Lower lobe of right lung (tissue), 2 donors: ENCODE measurements around the gene DDX25. TPM values are rescaled to one million over a fixed set of nuclear protein-coding genes. Genes with fewer than 3 reads are reported as not detected.

ENCODE experiments used
- ATAC-seq, 2 donors: fragments of 200-7000 bp; cut with Tn5 transposase; one replicate each; pipeline ENCODE4 v1.9.1; 2020 to 2022; ENCODE audit warnings: mild to moderate bottlenecking in 2 of 2, moderate library complexity in 2 of 2
- DNase-seq: peaks from one replicate; pipeline ENCODE4 v3.0.0-alpha.2; 2020
- H3K27ac ChIP-seq: fragments of 200-600 bp; one replicate; pipeline ENCODE4 v1.8.0; 2022
- H3K27me3 ChIP-seq: fragments of 200-600 bp; one replicate; pipeline ENCODE4 v1.8.0; 2022; ENCODE audit warnings: low read depth
- H3K36me3 ChIP-seq: fragments of 200-600 bp; one replicate; pipeline ENCODE4 v1.8.0; 2022; ENCODE audit warnings: mild to moderate bottlenecking
- H3K4me1 ChIP-seq: fragments of 200-600 bp; one replicate; pipeline ENCODE4 v1.8.0; 2022
- H3K4me3 ChIP-seq: fragments of 200-600 bp; one replicate; pipeline ENCODE4 v1.8.0; 2022; ENCODE audit warnings: mild to moderate bottlenecking
- H3K9me3 ChIP-seq: fragments of 200-600 bp; one replicate; pipeline ENCODE4 v1.8.0; 2022
- intact Hi-C: fragments of 100-400 bp; cut with DNase I; formaldehyde crosslinking; loops from one replicate; pipeline ENCODE4 v1.11.0; 2022
- total RNA-seq: library from RNA; stranded (reverse); fragmentation: NEBNext Ultra II Directional; extraction: Animal tissue kit (Norgen Biotek cat#: 25700); gene quantifications from one replicate; pipeline ENCODE4 v1.2.1, GENCODE V29; 2021
- TF ChIP-seq, protein P1 (sequence below): fragments of 200-600 bp; IDR thresholded peaks from one replicate; pipeline ENCODE4 v1.8.0; 2022; ENCODE audit warnings: antibody characterized with exemption, mild to moderate bottlenecking
- donor health status: DM: no; HTN: yes; CAD: no; lungs with severe emphysema.

Gene DDX25
- total RNA-seq, 1 donor from 2014 or later, result not detected

DNA sequence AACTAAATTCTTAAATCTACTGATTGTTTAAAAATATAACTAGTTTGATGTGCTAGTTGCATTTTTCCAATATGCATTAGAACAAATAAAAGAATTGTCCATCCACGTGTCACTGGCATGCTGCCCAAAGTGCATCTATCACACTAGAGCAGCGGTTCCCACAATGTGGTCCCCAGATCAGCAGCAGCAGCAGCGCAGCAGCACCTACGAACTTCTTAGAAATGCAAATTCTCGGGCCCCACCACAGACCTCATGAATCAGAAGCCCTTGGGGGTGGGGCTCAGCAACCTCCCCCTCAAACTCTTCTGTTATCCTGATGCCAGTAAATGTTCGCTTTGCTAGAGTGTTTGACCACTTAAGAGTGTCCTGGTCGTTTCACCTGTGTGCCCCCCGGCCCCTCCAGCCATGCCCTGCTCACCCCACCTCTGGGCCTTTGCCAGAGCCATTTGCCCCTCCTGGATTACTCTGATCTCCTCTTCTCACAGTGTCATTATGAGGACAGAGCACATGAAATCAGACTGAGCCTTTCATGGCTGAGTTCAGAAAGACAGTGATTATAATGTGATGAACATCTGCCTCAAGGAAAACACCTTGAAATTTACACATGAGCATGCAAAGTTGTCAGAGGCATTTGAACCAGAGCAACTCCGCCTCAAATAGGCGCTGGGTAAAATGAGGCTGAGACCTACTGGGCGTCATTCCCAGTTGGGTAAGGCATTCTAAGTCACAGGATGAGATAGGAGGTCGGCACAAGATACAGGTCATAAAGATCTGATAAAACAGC lies 28.9 kb downstream of the DDX25 start:
- intact Hi-C loops, result no loop called here
- no peak for DNase-seq

DNA sequence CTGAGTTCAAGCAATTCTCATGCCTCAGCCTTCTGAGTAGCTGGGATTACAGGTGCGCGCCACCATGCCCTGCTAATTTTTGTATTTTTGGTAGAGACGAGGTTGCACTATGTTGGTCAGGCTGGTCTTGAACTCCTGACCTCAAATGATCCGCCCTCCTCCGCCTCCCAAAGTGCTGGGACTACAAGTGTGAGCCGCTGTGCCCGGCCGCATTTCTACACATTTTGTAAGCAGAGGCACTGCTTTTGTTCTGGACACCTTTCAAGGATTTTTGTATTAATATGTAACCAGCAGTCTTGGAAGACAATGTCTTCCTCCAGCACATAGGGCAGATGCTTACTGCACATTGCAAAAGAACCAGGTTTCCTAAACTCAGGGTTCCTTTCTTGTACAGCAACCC lies 30.2 kb downstream of the DDX25 start:
- Histone ChIP-seq H3K4me1 (no peaks in the 10 kb centered on the region), H3K27me3 (no peaks in the 10 kb centered on the region), H3K36me3 (no peaks in the 10 kb centered on the region), H3K27ac (no peak overlapping the region), H3K4me3 (no peak overlapping the region), H3K9me3 (no peaks in the 10 kb centered on the region)
- no peak for DNase-seq
- ATAC-seq, result no peak
- TF ChIP-seq, protein P1, sequence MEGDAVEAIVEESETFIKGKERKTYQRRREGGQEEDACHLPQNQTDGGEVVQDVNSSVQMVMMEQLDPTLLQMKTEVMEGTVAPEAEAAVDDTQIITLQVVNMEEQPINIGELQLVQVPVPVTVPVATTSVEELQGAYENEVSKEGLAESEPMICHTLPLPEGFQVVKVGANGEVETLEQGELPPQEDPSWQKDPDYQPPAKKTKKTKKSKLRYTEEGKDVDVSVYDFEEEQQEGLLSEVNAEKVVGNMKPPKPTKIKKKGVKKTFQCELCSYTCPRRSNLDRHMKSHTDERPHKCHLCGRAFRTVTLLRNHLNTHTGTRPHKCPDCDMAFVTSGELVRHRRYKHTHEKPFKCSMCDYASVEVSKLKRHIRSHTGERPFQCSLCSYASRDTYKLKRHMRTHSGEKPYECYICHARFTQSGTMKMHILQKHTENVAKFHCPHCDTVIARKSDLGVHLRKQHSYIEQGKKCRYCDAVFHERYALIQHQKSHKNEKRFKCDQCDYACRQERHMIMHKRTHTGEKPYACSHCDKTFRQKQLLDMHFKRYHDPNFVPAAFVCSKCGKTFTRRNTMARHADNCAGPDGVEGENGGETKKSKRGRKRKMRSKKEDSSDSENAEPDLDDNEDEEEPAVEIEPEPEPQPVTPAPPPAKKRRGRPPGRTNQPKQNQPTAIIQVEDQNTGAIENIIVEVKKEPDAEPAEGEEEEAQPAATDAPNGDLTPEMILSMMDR, result no peak
- intact Hi-C loops, result no loop called here

More for the DNA sequence above, 28.9 kb downstream of the DDX25 start:
- Histone ChIP-seq H3K4me1 (no peaks in the 10 kb centered on the region), H3K4me3 (no peak overlapping the region), H3K27me3 (no peaks in the 10 kb centered on the region), H3K36me3 (no peaks in the 10 kb centered on the region), H3K27ac (no peak overlapping the region), H3K9me3 (no peaks in the 10 kb centered on the region)
- no peak for ATAC-seq
- TF ChIP-seq, protein P1, result no peak

GRCh38 chr11:125935056-125935455 lies 30.7 kb downstream of the DDX25 start:
- ATAC-seq (no peak), DNase-seq (no peak)
- Histone ChIP-seq H3K36me3 (no peaks in the 10 kb centered on the region), H3K4me1 (no peaks in the 10 kb centered on the region), H3K4me3 (no peak overlapping the region), H3K9me3 (no peaks in the 10 kb centered on the region), H3K27me3 (no peaks in the 10 kb centered on the region), H3K27ac (no peak overlapping the region)
- TF ChIP-seq, protein P1, result no peak
- intact Hi-C loops, result no loop called here

DNA sequence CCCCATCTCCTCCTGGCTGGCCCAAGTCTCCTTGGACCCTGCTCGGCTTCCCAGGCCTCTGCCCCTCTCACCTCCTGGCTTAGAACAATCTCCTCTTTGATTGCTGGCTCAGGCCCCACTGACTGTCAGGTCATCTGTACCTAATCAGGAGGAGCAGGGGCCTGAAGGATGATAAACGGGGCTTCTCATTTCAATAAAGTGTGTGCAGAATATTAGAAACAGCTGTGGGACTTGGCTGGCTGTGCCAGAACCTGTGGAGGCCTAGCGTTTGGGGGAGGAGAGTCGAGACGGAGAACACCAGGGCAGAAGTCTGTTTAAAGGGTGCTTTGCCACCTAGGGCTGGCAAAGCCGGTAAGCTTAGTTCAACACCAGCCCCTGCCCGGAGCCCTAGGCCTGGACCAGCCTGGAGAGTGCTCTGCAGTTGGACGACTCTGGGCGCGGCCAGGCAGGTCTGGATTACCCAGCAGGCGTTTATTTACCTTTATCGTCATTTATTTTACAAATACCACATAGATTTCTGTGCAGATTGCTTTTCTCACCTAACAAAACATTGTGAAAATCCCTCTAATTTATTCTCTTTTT lies 31.4 kb downstream of the DDX25 start:
- DNase-seq, result no peak
- Histone ChIP-seq H3K27ac (no peak overlapping the region), H3K4me3 (no peak overlapping the region), H3K9me3 (no peaks in the 10 kb centered on the region), H3K4me1 (no peaks in the 10 kb centered on the region), H3K27me3 (no peaks in the 10 kb centered on the region), H3K36me3 (no peaks in the 10 kb centered on the region)
- no peak for ATAC-seq
- TF ChIP-seq, protein P1, result no peak
- intact Hi-C loops, result no loop called here

DNA sequence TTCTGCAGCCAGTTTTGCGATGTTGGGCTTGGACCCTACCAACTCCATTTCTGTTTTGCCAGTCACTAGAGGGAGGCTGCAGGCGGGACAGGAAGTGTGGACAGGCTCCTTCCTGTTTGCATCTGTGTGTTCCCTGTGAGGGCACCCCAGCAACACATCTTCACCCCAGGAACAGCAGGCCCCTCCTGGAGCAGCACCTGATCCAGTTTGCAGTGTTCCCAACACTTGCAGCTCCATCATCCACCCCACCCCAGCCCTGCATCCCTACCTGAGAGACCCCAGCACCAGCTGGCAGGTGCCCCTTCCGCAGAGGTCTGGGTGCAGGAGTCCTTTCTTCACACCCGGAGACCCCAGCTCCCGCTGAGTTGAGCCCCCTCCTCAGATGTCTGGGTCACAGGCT lies 34.1 kb downstream of the DDX25 start:
- TF ChIP-seq, protein P1, result no peak
- ATAC-seq (no peak), DNase-seq (no peak)
- H3K27me3 ChIP-seq, result peaks cover 3% of the 10 kb centered on the region
- no peaks in the 10 kb centered on the region for H3K4me1 ChIP-seq
- no peak overlapping the region for H3K4me3 ChIP-seq
- intact Hi-C loops, result no loop called here
- no peak overlapping the region for H3K27ac ChIP-seq
- no peaks in the 10 kb centered on the region for H3K36me3 ChIP-seq
- no peaks in the 10 kb centered on the region for H3K9me3 ChIP-seq
